Measurements from ENCODE around the gene RCAN2. TPM values are rescaled to one million over a fixed set of nuclear protein-coding genes. Genes with fewer than 3 reads are reported as not detected.

Gene RCAN2
- total RNA-seq, 2 donors from 2014 or later = 0.55 to 7.6 TPM

- ATAC-seq (no peak), DNase-seq (ENCODE audit: low spot score) (no peak)
- H3K27ac Mint-ChIP-seq = no peak overlapping the region
- H3K9me3 Mint-ChIP-seq = peaks cover 5% of the 10 kb centered on the region
- H3K36me3 Mint-ChIP-seq = peaks cover 7% of the 10 kb centered on the region
- H3K4me1 Mint-ChIP-seq (ENCODE audit: low read depth in 2 of 2) = no peaks in the 10 kb centered on the region
- H3K27me3 Mint-ChIP-seq = peaks cover 8 to 11% of the 10 kb centered on the region in 2 donors
- no peak overlapping the region for H3K4me3 Mint-ChIP-seq
Observed at GRCh38 chr6:46440641-46441040, 50.6 kb downstream of the RCAN2 start.

- H3K27me3 Mint-ChIP-seq = peaks cover 3 to 7% of the 10 kb centered on the region in 2 donors
- no peaks in the 10 kb centered on the region for H3K9me3 Mint-ChIP-seq
- no peaks in the 10 kb centered on the region for H3K4me1 Mint-ChIP-seq (ENCODE audit: low read depth in 2 of 2)
- H3K36me3 Mint-ChIP-seq = peaks cover 2% of the 10 kb centered on the region
- H3K27ac Mint-ChIP-seq = no peak overlapping the region
- ATAC-seq = no peak
- H3K4me3 Mint-ChIP-seq = no peak overlapping the region
- no peak for DNase-seq (ENCODE audit: low spot score)
Observed at GRCh38 chr6:46440141-46440540, 51.1 kb downstream of the RCAN2 start.

- Mint-ChIP-seq H3K4me3 (no peak overlapping the region), H3K9me3 (no peaks in the 10 kb centered on the region), H3K36me3 (no peaks in the 10 kb centered on the region), H3K4me1 (ENCODE audit: low read depth in 2 of 2) (no peaks in the 10 kb centered on the region), H3K27me3 (peaks cover 4 to 9% of the 10 kb centered on the region in 2 donors), H3K27ac (no peak overlapping the region)
- no peak for DNase-seq (ENCODE audit: low spot score)
- peak in 1 of 2 donors; percentile 56 for ATAC-seq
Observed at GRCh38 chr6:46438245-46438644, 53.0 kb downstream of the RCAN2 start.

- H3K9me3 Mint-ChIP-seq = no peaks in the 10 kb centered on the region
- H3K4me1 Mint-ChIP-seq (ENCODE audit: low read depth in 2 of 2) = no peaks in the 10 kb centered on the region
- H3K4me3 Mint-ChIP-seq = no peak overlapping the region
- DNase-seq (ENCODE audit: low spot score) (no peak), ATAC-seq (no peak)
- H3K27me3 Mint-ChIP-seq = peaks cover 7 to 10% of the 10 kb centered on the region in 2 donors
- H3K36me3 Mint-ChIP-seq = no peaks in the 10 kb centered on the region
- no peak overlapping the region for H3K27ac Mint-ChIP-seq
Observed at GRCh38 chr6:46437671-46438221, 53.5 kb downstream of the RCAN2 start.

- Mint-ChIP-seq H3K4me1 (ENCODE audit: low read depth in 2 of 2) (peaks cover 0 to 4% of the 10 kb centered on the region in 2 donors), H3K36me3 (no peaks in the 10 kb centered on the region), H3K27ac (no peak overlapping the region), H3K9me3 (no peaks in the 10 kb centered on the region), H3K27me3 (peaks cover 16 to 28% of the 10 kb centered on the region in 2 donors), H3K4me3 (no peak overlapping the region)
- DNase-seq (ENCODE audit: low spot score) (no peak), ATAC-seq (no peak)
Observed at GRCh38 chr6:46422619-46423018, 68.6 kb downstream of the RCAN2 start.

GRCh38 chr6:46421939-46422338 lies 69.3 kb downstream of the RCAN2 start:
- no peaks in the 10 kb centered on the region for H3K9me3 Mint-ChIP-seq
- no peak overlapping the region for H3K27ac Mint-ChIP-seq
- H3K4me1 Mint-ChIP-seq (ENCODE audit: low read depth in 2 of 2) = peaks cover 0 to 4% of the 10 kb centered on the region in 2 donors
- H3K27me3 Mint-ChIP-seq = peaks cover 16 to 29% of the 10 kb centered on the region in 2 donors
- DNase-seq (ENCODE audit: low spot score) (no peak), ATAC-seq (no peak)
- H3K36me3 Mint-ChIP-seq = no peaks in the 10 kb centered on the region
- no peak overlapping the region for H3K4me3 Mint-ChIP-seq

- H3K27me3 Mint-ChIP-seq = peaks cover 16 to 25% of the 10 kb centered on the region in 2 donors
Observed at GRCh38 chr6:46420921-46421638, 70.2 kb downstream of the RCAN2 start.

GRCh38 chr6:46419576-46420002 lies 71.7 kb downstream of the RCAN2 start:
- no peak for ATAC-seq
- Mint-ChIP-seq H3K9me3 (no peaks in the 10 kb centered on the region), H3K36me3 (no peaks in the 10 kb centered on the region), H3K4me1 (ENCODE audit: low read depth in 2 of 2) (peaks cover 0 to 4% of the 10 kb centered on the region in 2 donors), H3K4me3 (no peak overlapping the region), H3K27ac (no peak overlapping the region), H3K27me3 (peaks cover 24 to 32% of the 10 kb centered on the region in 2 donors)
- DNase-seq (ENCODE audit: low spot score) = no peak

More at GRCh38 chr6:46420921-46421638, 70.2 kb downstream of the RCAN2 start:
- no peaks in the 10 kb centered on the region for H3K36me3 Mint-ChIP-seq
- no peaks in the 10 kb centered on the region for H3K9me3 Mint-ChIP-seq
- no peak for DNase-seq (ENCODE audit: low spot score)
- no peak overlapping the region for H3K27ac Mint-ChIP-seq
- H3K4me1 Mint-ChIP-seq (ENCODE audit: low read depth in 2 of 2) = peaks cover 0 to 4% of the 10 kb centered on the region in 2 donors
- no peak overlapping the region for H3K4me3 Mint-ChIP-seq
- no peak for ATAC-seq

GRCh38 chr6:46414398-46414797 lies 76.9 kb downstream of the RCAN2 start:
- Mint-ChIP-seq H3K27me3 (peaks cover 12 to 15% of the 10 kb centered on the region in 2 donors), H3K4me3 (no peak overlapping the region), H3K36me3 (no peaks in the 10 kb centered on the region), H3K27ac (no peak overlapping the region), H3K9me3 (no peaks in the 10 kb centered on the region), H3K4me1 (ENCODE audit: low read depth in 2 of 2) (no peaks in the 10 kb centered on the region)
- DNase-seq (ENCODE audit: low spot score) (no peak), ATAC-seq (no peak)

- no peaks in the 10 kb centered on the region for H3K36me3 Mint-ChIP-seq
- DNase-seq (ENCODE audit: low spot score) (no peak), ATAC-seq (no peak)
- H3K4me3 Mint-ChIP-seq = no peak overlapping the region
- H3K4me1 Mint-ChIP-seq (ENCODE audit: low read depth in 2 of 2) = no peaks in the 10 kb centered on the region
- peaks cover 8 to 9% of the 10 kb centered on the region in 2 donors for H3K27me3 Mint-ChIP-seq
- no peak overlapping the region for H3K27ac Mint-ChIP-seq
- no peaks in the 10 kb centered on the region for H3K9me3 Mint-ChIP-seq
Observed at GRCh38 chr6:46412662-46413061, 78.6 kb downstream of the RCAN2 start.

- Mint-ChIP-seq H3K4me3 (no peak overlapping the region), H3K9me3 (no peaks in the 10 kb centered on the region), H3K36me3 (no peaks in the 10 kb centered on the region), H3K4me1 (ENCODE audit: low read depth in 2 of 2) (no peaks in the 10 kb centered on the region), H3K27me3 (peaks cover 7 to 8% of the 10 kb centered on the region in 2 donors), H3K27ac (no peak overlapping the region)
- DNase-seq (ENCODE audit: low spot score) (no peak), ATAC-seq (no peak)
Observed at GRCh38 chr6:46411456-46412197, 79.6 kb downstream of the RCAN2 start.

GRCh38 chr6:46410334-46410953 lies 80.8 kb downstream of the RCAN2 start:
- DNase-seq (ENCODE audit: low spot score) (no peak), ATAC-seq (no peak)
- no peak overlapping the region for H3K27ac Mint-ChIP-seq
- H3K4me1 Mint-ChIP-seq (ENCODE audit: low read depth in 2 of 2) = no peaks in the 10 kb centered on the region
- H3K36me3 Mint-ChIP-seq = no peaks in the 10 kb centered on the region
- peaks cover 7% of the 10 kb centered on the region in 2 donors for H3K27me3 Mint-ChIP-seq
- H3K4me3 Mint-ChIP-seq = no peak overlapping the region
- H3K9me3 Mint-ChIP-seq = no peaks in the 10 kb centered on the region

GRCh38 chr6:46407776-46408530 lies 83.3 kb downstream of the RCAN2 start:
- H3K36me3 Mint-ChIP-seq = no peaks in the 10 kb centered on the region
- no peak overlapping the region for H3K4me3 Mint-ChIP-seq
- ATAC-seq = no peak
- no peak for DNase-seq (ENCODE audit: low spot score)
- H3K4me1 Mint-ChIP-seq (ENCODE audit: low read depth in 2 of 2) = no peaks in the 10 kb centered on the region
- no peaks in the 10 kb centered on the region for H3K9me3 Mint-ChIP-seq
- no peaks in the 10 kb centered on the region for H3K27me3 Mint-ChIP-seq
- H3K27ac Mint-ChIP-seq = no peak overlapping the region

All from natural killer cell treated with Interleukin-12 subunit alpha and Interleukin-12 subunit beta and Interleukin-15 and Interleukin-18, amount 100 ng/mL, for 72 hours (primary cell).